OCI-M1 (cell line): ENCODE measurements around the gene BLVRB.

Source experiments
- DNase-seq: peaks from one replicate; lab custom pipeline; 2025; lab: John Stamatoyannopoulos, UW

BLVRB gene

GRCh38 chr19:40403262-40403984 lies 62.1 kb downstream of the BLVRB start:
- DNase-seq: peak; percentile 93

DNA sequence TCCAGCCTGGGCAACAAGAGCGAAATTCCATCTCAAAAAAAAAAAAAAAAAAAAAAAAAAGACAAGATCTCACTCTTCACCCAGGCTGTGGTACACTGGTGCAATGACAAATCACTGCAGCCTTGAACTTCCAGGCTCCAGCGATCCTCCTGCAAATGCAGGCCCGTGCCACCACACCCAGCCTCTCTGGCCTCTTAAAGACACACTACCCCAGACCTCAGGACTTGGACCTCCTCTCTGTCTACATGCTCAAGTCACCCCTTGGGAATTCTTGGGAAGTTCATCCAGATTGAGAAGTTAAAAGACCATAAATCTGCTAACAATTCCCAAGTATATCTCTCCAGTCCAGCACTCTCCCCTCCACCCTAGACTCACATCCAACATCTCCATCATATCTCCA lies 65.0 kb downstream of the BLVRB start:
- DNase-seq: no peak

- no peak for DNase-seq
Observed at GRCh38 chr19:40398417-40399131, 67.0 kb downstream of the BLVRB start.
